WTC11 (cell line): ENCODE measurements around the gene OPN1SW. TPM values are rescaled to one million over a fixed set of nuclear protein-coding genes. Genes with fewer than 3 reads are reported as not detected.

ENCODE experiments used
- ATAC-seq: fragments of 200-7000 bp; cut with Tn5 transposase; 2 replicates; pipeline ENCODE4 v1.10.0; 2021; ENCODE audit warnings: mild to moderate bottlenecking, moderate library complexity
- CTCF ChIA-PET: fragments of 300-600 bp; sonication (Branson Sonifier 250); formaldehyde crosslinking; loops from one replicate; lab custom pipeline; 2021; ENCODE audit warnings: antibody characterized with exemption; lab: Charles Lee
- POLR2A ChIA-PET: fragments of 350-600 bp; sonication (Branson Sonifier 250); formaldehyde crosslinking; loops from one replicate; lab custom pipeline; 2021; ENCODE audit warnings: antibody characterized with exemption; lab: Charles Lee
- DNase-seq: peaks from one replicate; pipeline ENCODE4 v3.0.0; 2021; ENCODE audit warnings: low spot score
- H3K27ac Mint-ChIP-seq: 2 replicates; pipeline ENCODE4 v1.8.0; 2021; ENCODE audit warnings: mixed read lengths
- H3K27me3 Mint-ChIP-seq: 2 replicates; pipeline ENCODE4 v1.8.0; 2021; ENCODE audit warnings: low read depth, mild to moderate bottlenecking, moderate library complexity, mixed read lengths
- H3K36me3 Mint-ChIP-seq: 2 replicates; pipeline ENCODE4 v1.8.0; 2021; ENCODE audit warnings: mixed read lengths
- H3K4me1 Mint-ChIP-seq: 2 replicates; pipeline ENCODE4 v1.8.0; 2022; ENCODE audit warnings: mixed read lengths
- H3K4me3 Mint-ChIP-seq: 2 replicates; pipeline ENCODE4 v1.8.0; 2021; ENCODE audit warnings: mild to moderate bottlenecking, moderate library complexity, mixed read lengths
- H3K9me3 Mint-ChIP-seq: 2 replicates; pipeline ENCODE4 v1.8.0; 2021; ENCODE audit warnings: mixed read lengths
- AFF4 ChIP-seq: sonication (generic); formaldehyde crosslinking; IDR thresholded peaks from 2 replicates; pipeline ENCODE4 v1.8.1; 2023; ENCODE audit warnings: mild to moderate bottlenecking, missing genetic modification reagents, borderline replicate concordance
- AR ChIP-seq: fragments of 250-450 bp; sonication (Bioruptor Pico); IDR thresholded peaks from 2 replicates; pipeline ENCODE4 v1.9.0; 2021; ENCODE audit warnings: mild to moderate bottlenecking
- ARID4B ChIP-seq: sonication (generic); formaldehyde crosslinking; IDR thresholded peaks from 2 replicates; pipeline ENCODE4 v1.8.0; 2023; ENCODE audit warnings: missing genetic modification reagents, mild to moderate bottlenecking, borderline replicate concordance
- ELF4 ChIP-seq: sonication (generic); formaldehyde crosslinking; IDR thresholded peaks from 2 replicates; pipeline ENCODE4 v1.8.1; 2022; ENCODE audit warnings: low read depth, mild to moderate bottlenecking, moderate library complexity, missing genetic modification reagents
- EMX1 ChIP-seq: fragments of 250-450 bp; sonication (Bioruptor Pico); IDR thresholded peaks from 2 replicates; pipeline ENCODE4 v1.8.0; 2021; ENCODE audit warnings: mild to moderate bottlenecking
- FOXP1 ChIP-seq: sonication (generic); formaldehyde crosslinking; IDR thresholded peaks from 2 replicates; pipeline ENCODE4 v1.8.0; 2022; ENCODE audit warnings: missing genetic modification reagents, mild to moderate bottlenecking, moderate library complexity, borderline replicate concordance
- FOXP4 ChIP-seq: sonication (generic); formaldehyde crosslinking; IDR thresholded peaks from 2 replicates; pipeline ENCODE4 v1.8.0; 2022; ENCODE audit warnings: mild to moderate bottlenecking, missing genetic modification reagents
- HMGA2 ChIP-seq: fragments of 250-450 bp; sonication (Bioruptor Pico); IDR thresholded peaks from 2 replicates; pipeline ENCODE4 v1.4.0; 2021; ENCODE audit warnings: mild to moderate bottlenecking, moderate library complexity
- KAT7 ChIP-seq: sonication (generic); formaldehyde crosslinking; IDR thresholded peaks from 2 replicates; pipeline ENCODE4 v1.8.1; 2023; ENCODE audit warnings: missing genetic modification reagents, mild to moderate bottlenecking, borderline replicate concordance
- NFE2L1 ChIP-seq: sonication (generic); formaldehyde crosslinking; IDR thresholded peaks from 2 replicates; pipeline ENCODE4 v1.8.1; 2023; ENCODE audit warnings: missing genetic modification reagents
- SMAD3 ChIP-seq: sonication (generic); formaldehyde crosslinking; IDR thresholded peaks from 2 replicates; pipeline ENCODE4 v1.8.0; 2022; ENCODE audit warnings: missing genetic modification reagents, mild to moderate bottlenecking, borderline replicate concordance
- SP1 ChIP-seq: sonication (generic); formaldehyde crosslinking; conservative IDR thresholded peaks from 2 replicates; pipeline ENCODE4 v1.8.1; 2022; ENCODE audit warnings: missing genetic modification reagents
- USF2 ChIP-seq: sonication (generic); formaldehyde crosslinking; IDR thresholded peaks from 2 replicates; pipeline ENCODE4 v1.8.1; 2023; ENCODE audit warnings: mild to moderate bottlenecking, missing genetic modification reagents, moderate library complexity
- ZNF219 ChIP-seq: sonication (generic); formaldehyde crosslinking; IDR thresholded peaks from 2 replicates; pipeline ENCODE4 v1.8.0; 2023; ENCODE audit warnings: missing genetic modification reagents, mild to moderate bottlenecking, borderline replicate concordance
- ZNF232 ChIP-seq: sonication (generic); formaldehyde crosslinking; IDR thresholded peaks from 2 replicates; pipeline ENCODE4 v1.8.0; 2022; ENCODE audit warnings: mild to moderate bottlenecking, missing genetic modification reagents
- ZNF396 ChIP-seq: fragments of 250-450 bp; sonication (Bioruptor Pico); IDR thresholded peaks from 2 replicates; pipeline ENCODE4 v1.8.0; 2021; ENCODE audit warnings: mild to moderate bottlenecking, moderate library complexity, borderline replicate concordance
- ZNF671 ChIP-seq: fragments of 250-450 bp; sonication (Bioruptor Pico); IDR thresholded peaks from 2 replicates; pipeline ENCODE4 v1.8.0; 2021; ENCODE audit warnings: mild to moderate bottlenecking
- total RNA-seq: library from RNA; stranded (reverse); gene quantifications from 3 replicates; pipeline ENCODE4 v1.2.3, GENCODE V29; 2021
- TF ChIP-seq, protein P1 (sequence below): sonication (generic); formaldehyde crosslinking; IDR thresholded peaks from 2 replicates; pipeline ENCODE4 v1.8.0; 2023; ENCODE audit warnings: missing genetic modification reagents
- TF ChIP-seq, protein P2 (sequence below): fragments of 250-450 bp; sonication (Bioruptor Pico); IDR thresholded peaks from 2 replicates; pipeline ENCODE4 v1.8.0; 2021; ENCODE audit warnings: mild to moderate bottlenecking

Gene OPN1SW
- total RNA-seq, 1 experiment from 2014 or later, result not detected

DNA sequence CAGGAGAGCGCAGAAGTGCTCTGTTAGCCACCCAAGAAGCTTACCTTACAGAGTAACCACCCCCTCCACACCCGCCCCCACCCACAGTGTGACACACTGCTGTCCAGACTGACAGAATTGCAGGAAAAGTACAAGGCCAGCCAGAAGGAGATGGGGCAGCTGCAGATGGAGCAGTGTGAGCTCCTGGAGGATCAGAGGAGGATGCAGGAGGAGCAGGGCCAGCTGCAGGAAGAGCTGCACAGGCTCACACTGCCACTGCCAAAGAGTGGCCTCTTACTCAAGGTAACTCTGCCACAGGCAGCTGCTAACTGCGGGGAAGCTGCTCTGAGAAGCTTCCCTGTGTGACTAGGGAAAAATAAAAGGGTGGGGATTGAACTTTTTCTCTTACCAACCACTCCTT, 33.8 kb upstream of the OPN1SW start (continued):
- no peak for TF ChIP-seq AFF4 (CRISPR knock-in tag)
- no peak for TF ChIP-seq NFE2L1 (CRISPR knock-in tag)
- TF ChIP-seq, protein P1, sequence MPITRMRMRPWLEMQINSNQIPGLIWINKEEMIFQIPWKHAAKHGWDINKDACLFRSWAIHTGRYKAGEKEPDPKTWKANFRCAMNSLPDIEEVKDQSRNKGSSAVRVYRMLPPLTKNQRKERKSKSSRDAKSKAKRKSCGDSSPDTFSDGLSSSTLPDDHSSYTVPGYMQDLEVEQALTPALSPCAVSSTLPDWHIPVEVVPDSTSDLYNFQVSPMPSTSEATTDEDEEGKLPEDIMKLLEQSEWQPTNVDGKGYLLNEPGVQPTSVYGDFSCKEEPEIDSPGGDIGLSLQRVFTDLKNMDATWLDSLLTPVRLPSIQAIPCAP (CRISPR knock-in tag), result no peak
- TF ChIP-seq ZNF396 (CRISPR knock-in tag), result no peak
- no peak for TF ChIP-seq ZNF232
- no peak for TF ChIP-seq ZNF219 (CRISPR knock-in tag)
- no peak for TF ChIP-seq ZNF671
- no peak for TF ChIP-seq FOXP4 (CRISPR knock-in tag)
- TF ChIP-seq, protein P2, sequence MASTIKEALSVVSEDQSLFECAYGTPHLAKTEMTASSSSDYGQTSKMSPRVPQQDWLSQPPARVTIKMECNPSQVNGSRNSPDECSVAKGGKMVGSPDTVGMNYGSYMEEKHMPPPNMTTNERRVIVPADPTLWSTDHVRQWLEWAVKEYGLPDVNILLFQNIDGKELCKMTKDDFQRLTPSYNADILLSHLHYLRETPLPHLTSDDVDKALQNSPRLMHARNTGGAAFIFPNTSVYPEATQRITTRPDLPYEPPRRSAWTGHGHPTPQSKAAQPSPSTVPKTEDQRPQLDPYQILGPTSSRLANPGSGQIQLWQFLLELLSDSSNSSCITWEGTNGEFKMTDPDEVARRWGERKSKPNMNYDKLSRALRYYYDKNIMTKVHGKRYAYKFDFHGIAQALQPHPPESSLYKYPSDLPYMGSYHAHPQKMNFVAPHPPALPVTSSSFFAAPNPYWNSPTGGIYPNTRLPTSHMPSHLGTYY (CRISPR knock-in tag), result no peak
- no peak for TF ChIP-seq EMX1 (CRISPR knock-in tag)
- no peak for TF ChIP-seq USF2 (CRISPR knock-in tag)

- no peak for ATAC-seq
- POLR2A ChIA-PET, result no interaction called here
- peaks cover 32% of the 10 kb centered on the region for H3K36me3 Mint-ChIP-seq
- no peak for DNase-seq
- H3K27me3 Mint-ChIP-seq, result no peaks in the 10 kb centered on the region
- CTCF ChIA-PET, result interaction anchor here (1.2 kb wide), 1 partner anchor 198 kb away, joined by 4 read pairs; no protein-coding TSS in a partner anchor
- H3K27ac Mint-ChIP-seq, result no peak overlapping the region
- H3K4me1 Mint-ChIP-seq, result peaks cover 8% of the 10 kb centered on the region
- no peak overlapping the region for H3K4me3 Mint-ChIP-seq
- no peaks in the 10 kb centered on the region for H3K9me3 Mint-ChIP-seq
- no peak for TF ChIP-seq SP1 (CRISPR knock-in tag)
- no peak for TF ChIP-seq SMAD3
- no peak for TF ChIP-seq ARID4B (CRISPR knock-in tag)
- TF ChIP-seq FOXP1 (CRISPR knock-in tag), result no peak
- no peak for TF ChIP-seq ELF4
- TF ChIP-seq AR (CRISPR knock-in tag), result no peak
- no peak for TF ChIP-seq KAT7 (CRISPR knock-in tag)
- no peak for TF ChIP-seq HMGA2
Measured at GRCh38 chr7:128807191-128807590, 31.6 kb upstream of the OPN1SW start.
